Neuronal stem cell (in vitro differentiated cells): ENCODE measurements around the gene TNFRSF21.
A peak's percentile ranks its signal among the peaks of the same experiment; 100 is the strongest.
"Not testable (repeated sequence)": the region's sequence is repeated elsewhere in the genome, so short reads cannot be mapped to it uniquely, and the experiment has no call there.

Source experiments
- DNase-seq: peaks from one replicate; pipeline ENCODE4 v3.0.0-alpha.2; 2013; ENCODE audit warnings: low spot score
- H2AFZ ChIP-seq: one replicate; pipeline ENCODE4 v1.6.1; 2013; ENCODE audit warnings: mild to moderate bottlenecking, low read length, inconsistent platforms
- H2AK5ac ChIP-seq: 2 replicates; pipeline ENCODE4 v1.6.1; 2013; ENCODE audit warnings: low read depth, mild to moderate bottlenecking, inconsistent platforms, low read length, moderate library complexity, mixed read lengths
- H2BK120ac ChIP-seq: 2 replicates; pipeline ENCODE4 v1.6.1; 2013; ENCODE audit warnings: low read depth, mild to moderate bottlenecking, inconsistent platforms, low read length, moderate library complexity, mixed read lengths
- H2BK12ac ChIP-seq: one replicate; pipeline ENCODE4 v1.6.1; 2013; ENCODE audit warnings: low read length, inconsistent platforms
- H2BK15ac ChIP-seq: 2 replicates; pipeline ENCODE4 v1.6.1; 2013; ENCODE audit warnings: mild to moderate bottlenecking, low read length, inconsistent platforms, mixed read lengths
- H2BK5ac ChIP-seq: one replicate; pipeline ENCODE4 v1.6.1; 2013; ENCODE audit warnings: inconsistent platforms, mild to moderate bottlenecking, low read length, moderate library complexity
- H3K14ac ChIP-seq: one replicate; pipeline ENCODE4 v1.6.1; 2013; ENCODE audit warnings: low read length, inconsistent platforms
- H3K18ac ChIP-seq: 2 replicates; pipeline ENCODE4 v1.6.1; 2013; ENCODE audit warnings: low read length, inconsistent platforms
- H3K23ac ChIP-seq: 2 replicates; pipeline ENCODE4 v1.6.1; 2013; ENCODE audit warnings: low read depth, mild to moderate bottlenecking, mixed read lengths, low read length, inconsistent platforms; ENCODE audit not compliant: poor library complexity
- H3K27ac ChIP-seq: replicated peaks from 3 replicates; pipeline ENCODE4 v1.5.1; 2013; ENCODE audit warnings: low read length, inconsistent platforms
- H3K27me3 ChIP-seq, 3 experiments: 2 replicates each; pipeline ENCODE4 v1.6.1; 2013; ENCODE audit warnings: low read length in 3 of 3, mild to moderate bottlenecking in 2 of 3, inconsistent platforms in 1 of 3, low read depth in 1 of 3, mixed read lengths in 1 of 3, moderate library complexity in 1 of 3; ENCODE audit not compliant: control insufficient read depth in 3 of 3, insufficient read depth in 3 of 3
- H3K36me3 ChIP-seq, 2 donors: replicated peaks in 1 of 2; 2 replicates each; pipeline ENCODE4 v1.6.1; 2013; ENCODE audit warnings: low read length in 2 of 2; ENCODE audit not compliant: control insufficient read depth in 2 of 2, insufficient read depth in 2 of 2
- H3K4ac ChIP-seq: 2 replicates; pipeline ENCODE4 v1.6.1; 2013; ENCODE audit warnings: inconsistent platforms, mild to moderate bottlenecking, low read length, moderate library complexity
- H3K4me1 ChIP-seq, 2 donors: 1 replicate in 1 of 2; 2 replicates in 1 of 2; pipeline ENCODE4 v1.6.1; 2013; ENCODE audit warnings: low read length in 2 of 2, low read depth in 1 of 2; ENCODE audit not compliant: control insufficient read depth in 2 of 2, insufficient read depth in 1 of 2
- H3K4me2 ChIP-seq: one replicate; pipeline ENCODE4 v1.6.1; 2013; ENCODE audit warnings: mild to moderate bottlenecking, low read length, inconsistent platforms; ENCODE audit not compliant: insufficient read depth, poor library complexity, severe bottlenecking
- H3K4me3 ChIP-seq, 2 donors: 2 replicates each; pipeline ENCODE4 v1.5.1; 2013; ENCODE audit warnings: low read length in 2 of 2, mild to moderate bottlenecking in 2 of 2, inconsistent platforms in 1 of 2, moderate library complexity in 1 of 2
- H3K79me1 ChIP-seq: one replicate; pipeline ENCODE4 v1.6.1; 2013; ENCODE audit warnings: low read depth, mild to moderate bottlenecking, inconsistent platforms, low read length, moderate library complexity
- H3K9ac ChIP-seq: one replicate; pipeline ENCODE4 v1.6.1; 2013; ENCODE audit warnings: mild to moderate bottlenecking, low read depth, low read length, inconsistent platforms; ENCODE audit not compliant: poor library complexity
- H3K9me3 ChIP-seq, 2 donors: replicated peaks in 1 of 2; 2 replicates each; pipeline versions ENCODE3 to v1.6.1; 2013; ENCODE audit warnings: low read length in 2 of 2, mild to moderate bottlenecking in 2 of 2, inconsistent platforms in 1 of 2, low read depth in 1 of 2, mixed read lengths in 1 of 2, moderate library complexity in 1 of 2; ENCODE audit not compliant: control insufficient read depth in 2 of 2, insufficient read depth in 1 of 2
- H4K8ac ChIP-seq: one replicate; pipeline ENCODE4 v1.6.1; 2013; ENCODE audit warnings: low read depth, mild to moderate bottlenecking, inconsistent platforms, low read length, moderate library complexity
- H4K91ac ChIP-seq: one replicate; pipeline ENCODE4 v1.6.1; 2013; ENCODE audit warnings: low read length, low read depth, mild to moderate bottlenecking, inconsistent platforms; ENCODE audit not compliant: poor library complexity
- WGBS, 2 donors: extraction: QIAGEN DNeasy Blood & Tissue Kit; methylation state at CpG; one replicate each; pipeline ENCODE4 v1.1.7; 2013; ENCODE audit warnings: missing lambda C conversion rate in 2 of 2, mixed read lengths in 1 of 2; ENCODE audit not compliant: insufficient read length in 2 of 2, insufficient replicate concordance in 1 of 2; ENCODE audit errors: extremely low coverage in 2 of 2; 5-methylcytosine and 5-hydroxymethylcytosine counted together

TNFRSF21 gene

GRCh38 chr6:47335466-47335865 lies 25.8 kb upstream of the TNFRSF21 start:
- no peak overlapping the region for H3K27ac ChIP-seq
- no peaks in the 10 kb centered on the region for H3K36me3 ChIP-seq
- DNase-seq: no peak
- no peak overlapping the region for H4K8ac ChIP-seq
- no peak overlapping the region for H3K4me2 ChIP-seq
- H3K79me1 ChIP-seq: no peaks in the 10 kb centered on the region
- H2BK5ac ChIP-seq: no peak overlapping the region
- H3K4me3 ChIP-seq: no peak overlapping the region
- no peak overlapping the region for H2BK15ac ChIP-seq
- peaks cover 0 to 6% (median 0%) of the 10 kb centered on the region in 3 experiments for H3K27me3 ChIP-seq
- H3K18ac ChIP-seq: no peak overlapping the region
- no peak overlapping the region for H3K9ac ChIP-seq
- no peak overlapping the region for H3K14ac ChIP-seq
- no peak overlapping the region for H4K91ac ChIP-seq
- no peak overlapping the region for H2AK5ac ChIP-seq
- H3K4me1 ChIP-seq: peaks cover 0 to 2% of the 10 kb centered on the region in 2 donors
- no peak overlapping the region for H2AFZ ChIP-seq
- no peak overlapping the region for H2BK120ac ChIP-seq
- WGBS, 2 donors: no CpG with 5 or more reads among the region's 6 CpGs
- H2BK12ac ChIP-seq: no peak overlapping the region
- H3K9me3 ChIP-seq: no peaks in the 10 kb centered on the region
- no peak overlapping the region for H3K23ac ChIP-seq
- no peak overlapping the region for H3K4ac ChIP-seq

- Histone ChIP-seq H3K14ac (no peak overlapping the region), H3K9ac (no peak overlapping the region), H3K4ac (no peak overlapping the region), H2BK12ac (no peak overlapping the region), H3K4me2 (no peak overlapping the region), H3K18ac (no peak overlapping the region), H3K4me3 (no peak overlapping the region), H2BK15ac (no peak overlapping the region), H3K4me1 (peaks cover 0 to 2% of the 10 kb centered on the region in 2 donors), H3K79me1 (no peaks in the 10 kb centered on the region), H2BK120ac (no peak overlapping the region), H3K27ac (no peak overlapping the region), H3K9me3 (no peaks in the 10 kb centered on the region), H2BK5ac (no peak overlapping the region), H3K36me3 (no peaks in the 10 kb centered on the region), H4K91ac (no peak overlapping the region), H3K23ac (no peak overlapping the region), H2AK5ac (no peak overlapping the region), H3K27me3 (peaks cover 0 to 6% (median 0%) of the 10 kb centered on the region in 3 experiments), H4K8ac (no peak overlapping the region), H2AFZ (no peak overlapping the region)
- no peak for DNase-seq
These were observed 24.6 kb upstream of the TNFRSF21 start for GRCh38 chr6:47334334-47334733.

DNA sequence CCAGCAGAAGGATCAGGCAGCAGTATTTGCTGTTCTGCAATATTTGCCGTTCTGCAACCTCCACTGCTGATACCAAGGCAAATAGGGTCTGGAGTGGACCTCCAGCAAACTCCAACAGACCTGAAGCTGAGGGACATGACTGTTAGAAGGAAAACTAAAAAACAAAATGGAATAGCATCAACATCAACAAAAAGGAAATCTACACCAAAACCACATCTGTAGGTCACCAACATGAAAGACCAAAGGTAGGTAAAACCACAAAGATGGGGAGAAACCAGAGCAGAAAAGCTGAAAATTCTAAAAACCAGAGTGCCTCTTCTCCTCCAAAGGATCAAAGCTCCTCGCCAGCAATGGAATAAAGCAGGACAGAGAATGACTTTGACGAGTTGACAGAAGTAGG lies 18.9 kb upstream of the TNFRSF21 start:
- H3K4me3 ChIP-seq, H3K14ac ChIP-seq, H3K27me3 ChIP-seq, H2BK15ac ChIP-seq, H2AK5ac ChIP-seq, H3K23ac ChIP-seq, H3K36me3 ChIP-seq, DNase-seq, H3K4me2 ChIP-seq, H3K18ac ChIP-seq, H2BK120ac ChIP-seq, H2AFZ ChIP-seq, H2BK12ac ChIP-seq, H3K27ac ChIP-seq, H3K9ac ChIP-seq, H3K9me3 ChIP-seq, H2BK5ac ChIP-seq, H4K8ac ChIP-seq, H3K4me1 ChIP-seq, H3K79me1 ChIP-seq, H3K4ac ChIP-seq, H4K91ac ChIP-seq: not testable (repeated sequence)
- no CpG with 5 or more reads among the region's 3 CpGs for WGBS, 2 donors

DNA sequence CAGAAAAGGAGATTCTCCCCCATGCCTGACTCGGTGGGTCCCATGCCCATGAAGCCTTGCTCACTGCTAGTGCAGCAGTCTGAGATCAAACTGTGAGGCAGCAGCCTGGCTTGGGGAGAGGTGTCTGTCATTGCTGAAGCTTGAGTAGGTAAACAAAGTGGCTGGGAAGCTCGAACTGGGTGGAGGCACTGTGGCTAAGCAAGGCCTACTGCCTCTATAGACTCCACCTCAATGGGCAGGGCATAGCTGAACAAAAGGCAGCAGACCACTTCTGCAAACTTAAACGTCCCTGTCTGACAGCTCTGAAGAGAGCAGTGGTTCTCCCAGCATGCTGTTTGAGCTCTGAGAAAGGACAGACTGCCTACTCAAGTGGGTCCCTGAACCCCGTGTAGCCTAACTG lies 18.4 kb upstream of the TNFRSF21 start:
- H3K27ac ChIP-seq, H4K91ac ChIP-seq, H2AFZ ChIP-seq, H3K14ac ChIP-seq, H3K9ac ChIP-seq, H3K27me3 ChIP-seq, H3K18ac ChIP-seq, H3K4ac ChIP-seq, H2BK15ac ChIP-seq, H2BK120ac ChIP-seq, H3K23ac ChIP-seq, H4K8ac ChIP-seq, DNase-seq, H2BK12ac ChIP-seq, H3K4me2 ChIP-seq, H3K4me1 ChIP-seq, H2AK5ac ChIP-seq, H3K9me3 ChIP-seq, H3K79me1 ChIP-seq, H3K36me3 ChIP-seq, H2BK5ac ChIP-seq: not testable (repeated sequence)
- WGBS, 2 donors: no CpG with 5 or more reads among the region's 4 CpGs
- peak overlapping the region in 1 of 2 donors; percentile 54 for H3K4me3 ChIP-seq
